GM21737 (cell line): ENCODE measurements around the gene MPZL1.

Experiments used
- ATAC-seq: cut with Tn5 transposase; IDR thresholded peaks from one replicate; pipeline ENCODE4 v1.9.1; 2021; ENCODE audit warnings: mild to moderate bottlenecking, moderate library complexity; ENCODE audit not compliant: unreplicated experiment

Gene MPZL1

DNA sequence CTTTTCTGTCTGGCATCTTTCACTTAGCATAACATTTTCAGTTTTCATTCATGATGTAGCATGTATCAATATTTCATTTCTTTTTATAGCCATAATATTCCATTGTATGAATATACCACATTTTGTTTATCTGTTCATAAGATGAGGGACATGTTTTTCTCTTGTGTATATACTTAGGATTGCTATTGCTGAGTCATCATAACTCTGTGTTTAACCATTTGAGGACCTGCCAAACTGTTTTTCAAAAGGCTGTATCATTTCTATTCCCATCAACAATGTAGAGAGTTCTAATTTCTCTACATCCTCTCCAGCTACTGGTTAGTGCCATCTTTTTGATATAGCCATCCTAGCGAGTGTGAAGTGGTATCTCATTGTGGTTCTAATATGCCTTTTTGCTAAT lies 26.2 kb downstream of the MPZL1 start:
- no peak for ATAC-seq

DNA sequence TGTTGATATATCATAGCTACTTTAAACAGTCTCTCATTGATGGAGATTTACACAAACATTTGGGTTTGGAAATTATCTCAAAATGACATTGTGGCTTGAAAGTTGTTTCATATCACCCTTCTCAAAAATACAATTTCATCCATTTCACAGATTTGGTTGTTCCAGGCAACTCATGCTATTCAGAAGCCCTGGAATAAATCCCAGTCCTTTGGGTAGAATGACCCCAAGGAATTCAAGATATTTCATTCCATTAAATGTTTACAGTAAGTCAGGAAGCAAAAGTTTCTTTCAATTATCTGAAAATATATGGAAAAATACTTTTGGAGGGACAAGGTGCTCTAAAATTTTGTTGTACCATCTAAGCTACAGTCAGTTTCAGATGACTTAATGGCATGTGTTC lies 27.1 kb downstream of the MPZL1 start:
- no peak for ATAC-seq

DNA sequence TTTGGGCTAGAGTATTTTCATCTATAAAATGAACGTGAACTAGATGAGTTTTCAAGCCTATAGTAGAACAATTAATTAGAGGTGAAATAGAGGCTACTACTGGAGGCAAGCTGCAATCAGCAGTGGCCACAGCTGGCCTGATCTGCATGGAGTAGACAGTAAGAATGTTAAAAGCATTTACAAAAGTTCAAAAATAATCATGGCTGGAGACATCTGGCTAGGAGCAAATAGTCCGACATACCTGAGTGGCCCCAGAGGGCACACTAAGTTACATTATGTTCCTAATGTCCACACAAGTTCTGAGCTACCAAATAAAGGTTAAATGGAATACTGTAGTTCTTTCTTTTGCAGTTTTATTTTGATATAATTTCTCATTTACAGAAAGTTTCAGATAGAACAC lies 28.0 kb downstream of the MPZL1 start:
- ATAC-seq = no peak

DNA sequence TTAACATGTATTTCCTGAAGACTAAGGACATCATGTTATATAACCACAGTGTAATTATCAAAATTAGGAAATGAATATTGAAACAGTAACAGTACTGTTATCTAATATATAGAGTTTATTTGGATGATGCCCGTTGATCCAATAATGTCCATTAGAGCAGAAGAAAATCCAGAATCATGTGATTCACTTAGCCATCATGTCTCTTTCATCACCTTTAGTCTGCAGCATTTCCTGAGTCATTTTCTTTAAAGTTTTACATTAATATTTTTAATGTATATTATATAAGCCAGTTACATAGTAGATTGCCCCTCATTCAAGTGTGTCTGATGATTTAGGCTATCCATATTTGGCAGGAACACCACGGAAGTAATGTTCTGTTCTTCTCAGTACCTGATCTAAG lies 28.9 kb downstream of the MPZL1 start:
- ATAC-seq = no peak

DNA sequence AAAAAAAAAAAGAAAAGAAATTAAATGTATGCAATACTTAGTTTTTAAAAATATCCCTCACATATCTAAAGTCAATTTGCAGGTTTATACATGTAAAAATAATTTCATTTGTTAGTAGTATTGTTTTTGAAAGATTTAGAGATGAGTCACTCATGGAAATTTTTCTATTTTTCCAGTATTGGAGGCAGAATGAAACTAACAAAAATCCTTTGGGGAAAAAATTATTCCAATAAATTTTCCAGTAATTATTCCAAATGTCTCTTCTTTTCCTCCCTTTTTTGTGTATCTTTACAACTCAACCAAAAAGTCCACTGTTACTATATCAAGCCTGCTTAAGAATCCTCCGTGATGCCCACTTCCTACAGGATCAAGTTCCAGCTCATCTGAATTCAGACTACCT lies 29.9 kb downstream of the MPZL1 start:
- ATAC-seq = no peak

DNA sequence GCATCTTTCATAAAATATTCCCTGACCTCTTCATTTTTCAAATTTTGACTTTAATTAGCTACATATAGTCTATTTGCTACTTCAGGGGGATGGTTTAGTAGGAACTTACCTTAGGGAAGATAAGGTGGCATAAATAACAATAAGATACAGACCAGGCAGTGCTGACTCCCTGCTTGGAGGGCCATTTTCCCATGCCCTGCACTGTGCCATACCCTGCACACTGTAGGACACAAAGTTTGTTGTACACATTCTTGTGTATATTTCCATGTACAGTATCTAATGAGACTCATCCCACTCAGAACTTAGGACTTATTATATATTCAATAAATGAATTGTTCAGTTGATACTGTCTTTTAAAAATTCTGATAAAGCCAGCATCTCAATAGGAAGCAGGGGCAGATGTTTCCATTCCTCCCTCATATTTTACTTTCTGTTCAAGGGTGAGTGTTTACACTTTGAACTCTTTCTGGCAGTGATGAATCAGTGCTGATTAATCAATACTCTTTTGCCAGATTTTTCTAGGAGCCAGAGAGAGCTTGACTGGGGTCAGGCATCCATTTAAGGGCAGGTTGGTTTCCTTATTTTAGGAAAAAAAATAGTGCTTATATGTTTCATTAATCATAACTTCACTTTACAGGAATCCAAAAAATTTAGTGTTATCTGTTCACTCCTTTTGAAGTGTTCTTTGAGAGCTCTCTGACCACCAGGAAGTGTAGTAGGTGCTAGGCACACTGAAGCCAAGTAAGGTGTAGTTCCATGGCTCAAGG lies 30.6 kb downstream of the MPZL1 start:
- no peak for ATAC-seq

DNA sequence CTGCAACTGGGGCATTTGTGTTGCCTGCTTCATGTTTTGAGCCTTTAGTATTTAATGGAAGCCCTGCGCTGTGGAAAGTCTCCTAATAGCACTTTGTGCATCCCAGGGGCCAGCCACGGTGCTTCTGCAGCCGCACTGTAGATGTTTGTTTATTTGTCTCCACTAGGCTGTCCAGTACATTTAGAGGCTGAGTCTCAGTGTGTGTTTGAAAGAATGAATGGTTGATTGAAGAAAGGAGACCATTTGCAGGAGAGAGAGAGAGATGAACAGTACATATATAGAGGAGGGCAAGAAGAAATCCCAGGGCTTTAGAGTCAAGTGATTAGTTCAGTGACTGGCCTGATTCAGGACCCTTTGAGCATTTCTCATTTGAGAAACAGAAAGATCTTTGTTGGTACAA lies 33.9 kb downstream of the MPZL1 start:
- ATAC-seq = no peak

DNA sequence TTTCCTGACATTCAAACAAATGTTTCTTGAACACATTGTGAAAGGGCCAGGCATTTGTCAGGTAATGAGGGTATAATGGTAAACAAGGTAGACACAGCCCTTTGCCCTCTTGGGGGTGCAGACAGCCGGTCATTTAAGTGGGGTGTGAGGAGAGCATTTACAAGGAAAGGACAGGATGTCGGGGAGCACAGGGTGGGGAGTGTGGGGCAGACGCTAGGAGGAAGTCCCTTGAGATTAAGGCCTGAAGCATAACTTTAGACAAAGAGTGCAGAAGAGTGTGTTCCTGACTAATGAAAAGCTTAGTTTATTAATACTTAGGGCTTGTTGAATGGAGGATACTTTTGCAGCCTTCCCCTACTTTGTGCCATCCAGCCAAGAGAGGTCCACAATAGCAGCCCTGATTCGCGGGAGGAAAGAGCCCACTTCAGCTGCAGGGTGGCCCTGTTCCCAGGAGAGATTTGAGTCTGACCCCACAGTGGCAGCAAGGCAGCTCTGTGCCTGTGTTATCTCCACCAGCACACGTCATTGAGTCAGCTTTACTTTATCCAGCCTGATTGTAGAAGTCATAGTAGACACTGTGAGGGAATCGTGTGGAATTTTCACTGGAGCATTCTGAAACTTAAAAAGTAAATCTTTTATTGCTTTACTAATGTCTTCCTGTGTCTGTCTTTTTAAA lies 35.1 kb downstream of the MPZL1 start:
- ATAC-seq = no peak

DNA sequence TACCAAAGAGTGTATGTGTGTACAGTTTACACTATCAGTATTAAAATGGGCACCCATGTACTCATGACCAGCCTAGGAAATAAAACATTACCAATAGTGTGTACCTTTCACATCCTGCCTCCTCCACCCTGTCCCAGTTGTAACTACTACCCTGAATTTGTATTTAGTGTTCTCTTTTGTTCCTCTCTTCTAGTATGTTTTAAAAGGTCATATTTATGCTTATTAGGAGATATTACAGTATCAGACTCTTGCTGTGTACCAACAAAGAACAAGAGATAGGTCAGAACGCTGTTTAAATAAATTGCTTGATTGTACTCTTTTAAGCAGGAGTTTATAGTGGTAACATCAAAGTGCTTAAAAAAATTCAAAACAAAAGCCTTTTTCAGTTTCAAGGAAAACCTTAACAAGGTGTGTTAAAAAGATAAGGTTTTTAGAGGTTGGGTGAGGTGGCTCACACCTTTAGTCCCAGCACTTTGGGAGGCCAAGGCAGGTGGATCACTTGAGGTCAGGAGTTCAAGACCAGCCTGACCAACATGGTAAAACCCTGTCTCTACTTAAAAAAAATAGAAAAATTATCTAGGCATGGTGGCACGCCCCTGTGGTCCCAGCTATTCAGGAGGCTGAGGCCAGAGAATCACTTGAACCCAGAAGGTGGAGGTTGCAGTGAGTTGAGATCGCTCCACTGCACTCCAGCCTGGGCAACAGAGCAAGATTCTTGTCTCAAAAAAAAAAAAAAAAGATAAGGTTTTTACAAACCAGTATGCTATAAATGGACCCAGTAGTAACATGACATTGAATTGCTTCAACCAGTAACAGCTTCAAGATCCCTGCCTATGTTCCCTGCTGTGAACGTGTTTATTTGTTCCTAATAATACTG lies 35.9 kb downstream of the MPZL1 start:
- ATAC-seq = no peak

DNA sequence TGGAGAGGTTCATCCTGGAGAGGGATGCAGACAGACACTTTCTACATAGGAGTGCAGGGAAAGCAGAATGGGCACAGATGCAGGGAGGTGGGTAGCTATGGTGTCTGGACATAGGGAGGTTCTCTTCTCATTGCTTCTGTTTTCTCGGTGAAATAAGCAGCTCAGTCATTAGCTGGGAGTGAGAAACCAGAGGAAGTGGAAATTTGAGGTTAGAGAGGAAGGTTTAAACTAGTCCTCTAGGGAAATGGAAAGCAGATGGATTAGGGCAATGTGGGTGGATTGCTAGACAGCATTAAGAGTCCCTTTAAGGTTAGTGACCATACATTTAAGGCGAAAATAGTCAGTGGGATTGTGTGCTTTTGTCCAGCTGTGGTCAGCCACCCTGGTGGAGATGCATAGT lies 39.6 kb downstream of the MPZL1 start:
- ATAC-seq = no peak

DNA sequence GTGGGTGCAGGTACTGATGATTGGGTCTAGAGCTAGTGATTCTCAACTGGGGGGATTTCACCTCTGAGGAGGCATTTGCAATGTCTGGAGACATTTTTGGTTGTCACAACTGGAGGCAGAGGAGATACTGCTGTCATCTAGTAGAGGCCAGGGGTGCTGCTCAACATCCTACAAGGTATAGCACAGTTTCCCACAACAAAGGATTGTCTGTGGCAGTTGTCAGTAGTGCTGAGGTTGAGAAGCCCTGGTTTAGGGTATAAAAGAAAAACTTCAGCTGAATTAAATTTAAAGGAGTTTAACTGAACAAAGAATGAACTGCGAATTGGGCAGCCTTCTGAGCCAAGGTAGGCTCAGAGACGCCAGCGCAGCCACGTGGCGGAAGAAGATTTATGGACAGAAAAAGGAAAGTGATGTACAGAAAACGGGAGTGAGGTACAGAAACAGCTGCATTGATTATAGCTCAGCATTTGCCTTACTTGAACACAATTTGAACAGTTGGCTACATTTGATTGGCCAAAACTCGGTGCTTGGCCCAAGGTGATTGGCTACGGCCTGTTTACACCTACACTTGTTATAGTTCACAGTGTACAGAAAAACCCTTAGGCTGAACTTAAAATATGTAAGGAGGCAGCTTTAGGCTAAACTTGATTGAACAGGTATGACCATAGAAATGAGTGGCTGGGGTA lies 40.4 kb downstream of the MPZL1 start:
- ATAC-seq = no peak

DNA sequence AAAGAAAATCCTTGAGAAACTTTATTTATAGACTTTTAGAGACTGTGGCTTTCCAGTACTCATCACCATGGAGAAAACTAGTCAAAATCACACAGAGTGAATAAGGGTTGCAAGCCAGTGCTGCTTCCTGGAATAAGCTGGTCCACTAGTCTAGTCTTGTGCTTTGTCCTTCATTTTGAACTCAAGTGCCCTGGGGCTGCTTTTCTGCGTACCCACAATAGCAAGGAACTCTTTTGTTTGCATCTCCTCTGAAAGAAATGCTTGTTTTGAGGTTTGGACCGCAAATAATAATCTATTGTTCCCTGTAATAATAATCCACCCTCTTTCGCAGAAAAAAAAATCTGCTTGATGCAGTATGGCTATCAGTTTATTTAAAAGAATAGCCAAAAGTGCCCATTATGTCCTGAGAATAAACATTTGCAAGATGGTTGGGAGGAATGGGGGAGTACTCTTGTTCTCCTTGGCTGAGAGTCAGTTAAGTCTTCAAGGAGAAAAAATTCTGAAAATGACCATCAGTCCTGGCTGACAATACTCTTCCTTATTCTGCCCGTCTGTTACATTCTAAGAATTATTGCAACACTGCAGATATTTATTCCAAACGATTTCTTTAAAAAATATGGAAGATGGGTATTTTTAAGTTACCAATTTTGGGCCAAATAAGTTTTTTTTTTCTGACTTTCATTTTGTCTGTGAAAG lies 41.9 kb downstream of the MPZL1 start:
- ATAC-seq = no peak

DNA sequence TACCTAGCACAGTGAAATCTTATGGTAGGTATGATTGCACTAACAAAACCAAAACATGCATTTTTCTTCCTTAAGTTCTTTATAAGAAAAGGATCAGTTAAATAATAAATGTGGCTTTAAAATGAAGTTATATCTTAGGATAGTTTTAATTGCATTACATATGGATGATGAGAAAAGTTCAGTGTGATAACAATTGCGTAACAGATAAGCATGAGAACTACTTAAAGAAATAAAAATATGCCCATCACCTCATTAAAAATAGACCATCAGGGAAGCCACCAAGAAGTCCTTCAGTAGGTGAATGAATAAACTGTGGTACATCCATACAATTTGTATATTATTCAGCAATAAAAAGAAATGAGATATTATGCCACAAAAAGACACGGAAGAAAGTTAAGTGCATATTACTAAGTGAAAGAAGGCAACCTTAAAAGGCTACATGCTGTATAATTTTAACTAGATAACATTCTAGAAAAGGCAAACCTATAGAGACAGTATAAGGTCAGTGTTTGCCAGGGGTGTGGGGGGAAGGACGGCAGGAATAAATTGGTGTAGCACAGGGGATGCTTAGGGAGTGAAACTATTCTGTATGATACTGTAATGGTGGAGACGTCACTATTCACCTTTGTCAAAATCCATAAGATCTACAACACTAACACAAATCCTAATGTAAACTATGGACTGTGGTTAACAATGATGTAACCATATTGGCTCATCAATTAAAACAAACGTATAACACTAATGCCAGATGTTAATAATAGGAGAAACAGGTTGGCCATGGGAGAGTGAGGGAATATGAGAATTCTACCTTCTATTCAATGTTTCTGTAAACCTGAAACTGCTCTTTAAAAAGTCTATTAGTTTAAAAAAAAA lies 42.9 kb downstream of the MPZL1 start:
- no peak for ATAC-seq

DNA sequence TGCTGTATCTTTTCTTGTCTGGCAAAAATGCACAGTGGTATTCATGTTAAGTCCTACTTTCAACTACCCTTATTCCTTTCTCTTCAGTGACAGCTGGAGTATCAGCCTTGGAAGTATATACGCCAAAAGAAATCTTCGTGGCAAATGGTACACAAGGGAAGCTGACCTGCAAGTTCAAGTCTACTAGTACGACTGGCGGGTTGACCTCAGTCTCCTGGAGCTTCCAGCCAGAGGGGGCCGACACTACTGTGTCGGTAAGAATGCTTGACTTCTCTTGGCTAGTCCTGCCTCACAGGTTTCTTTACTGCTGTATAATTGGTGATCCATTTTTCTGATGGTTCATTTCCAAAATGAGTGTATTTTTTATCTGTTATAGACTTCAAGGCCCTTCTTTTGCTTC lies 43.7 kb downstream of the MPZL1 start:
- ATAC-seq = no peak

DNA sequence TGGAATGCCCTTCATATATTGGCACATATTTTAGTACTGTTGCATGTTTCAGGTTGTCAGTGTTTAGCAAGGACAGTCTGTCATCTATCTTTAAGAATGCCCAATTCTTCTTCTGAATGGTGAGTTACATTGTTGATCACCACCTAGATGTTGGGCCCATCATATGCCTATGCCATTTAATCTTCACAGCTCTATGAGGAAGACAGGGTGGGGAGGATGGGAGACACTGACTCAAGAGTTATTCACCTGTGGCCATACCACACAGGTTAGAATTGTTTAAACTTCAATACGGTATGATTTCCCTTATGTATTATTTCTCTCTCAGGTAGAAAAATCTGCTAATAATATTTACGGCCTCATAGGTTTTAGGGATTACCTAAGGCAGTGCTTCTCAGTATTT lies 44.8 kb downstream of the MPZL1 start:
- no peak for ATAC-seq

DNA sequence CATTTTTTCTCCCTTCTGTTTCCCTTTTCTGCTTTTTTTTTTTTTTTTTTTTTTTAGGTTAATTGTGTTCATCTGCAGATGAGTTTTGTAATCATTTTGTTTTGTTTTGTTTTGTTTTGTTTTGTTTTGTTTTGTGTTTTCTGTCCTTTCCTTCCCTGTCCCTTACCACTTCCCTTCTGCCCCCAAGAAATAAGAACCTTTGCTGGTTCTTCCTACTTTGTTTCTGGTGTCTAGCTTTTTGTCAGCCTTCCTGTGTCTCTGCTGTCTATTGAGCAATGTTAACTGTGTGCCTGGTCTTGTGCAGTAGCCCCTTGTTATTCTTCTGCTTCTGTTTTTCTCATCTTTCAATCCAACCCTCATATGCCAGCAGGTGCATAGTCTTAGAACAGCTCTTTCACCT lies 46.0 kb downstream of the MPZL1 start:
- ATAC-seq = no peak

DNA sequence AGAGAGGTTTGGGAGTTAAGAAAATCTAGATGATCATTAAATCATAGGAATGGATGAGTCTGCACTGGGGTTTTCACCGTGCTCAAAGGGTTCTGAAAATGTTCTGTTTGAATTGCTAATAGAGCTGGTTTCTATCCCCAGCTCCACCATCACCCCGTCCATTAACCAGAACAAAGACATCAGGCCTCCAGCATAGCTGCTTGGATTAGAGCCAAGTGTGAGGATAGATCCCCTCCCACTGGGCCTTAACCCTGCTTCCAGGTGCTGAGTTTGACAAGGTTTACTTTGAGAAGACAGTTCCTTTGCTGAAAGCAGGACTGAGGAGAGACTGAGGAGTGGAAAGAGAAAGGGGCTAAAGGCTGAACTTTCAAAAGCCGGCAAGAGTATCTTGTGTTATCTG lies 48.3 kb downstream of the MPZL1 start:
- ATAC-seq = no peak

DNA sequence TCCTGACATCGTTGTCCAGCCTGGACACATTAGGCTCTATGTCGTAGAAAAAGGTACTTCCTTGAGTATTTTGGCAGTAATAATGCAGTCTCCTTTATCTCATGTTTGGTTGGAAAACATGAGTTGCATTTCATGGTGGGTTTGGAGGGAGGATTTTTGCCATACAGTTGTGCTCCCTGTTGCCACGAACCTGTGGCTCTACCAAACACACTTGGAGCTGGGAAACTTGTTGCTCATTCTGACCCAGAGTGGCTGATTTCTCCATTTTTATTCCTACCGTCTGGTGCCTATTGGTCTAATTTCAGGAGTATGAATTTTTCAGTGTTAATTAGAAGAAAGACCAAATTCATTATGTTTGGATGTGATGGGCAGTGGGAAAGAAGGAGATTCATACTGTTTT lies 50.7 kb downstream of the MPZL1 start:
- ATAC-seq = no peak

DNA sequence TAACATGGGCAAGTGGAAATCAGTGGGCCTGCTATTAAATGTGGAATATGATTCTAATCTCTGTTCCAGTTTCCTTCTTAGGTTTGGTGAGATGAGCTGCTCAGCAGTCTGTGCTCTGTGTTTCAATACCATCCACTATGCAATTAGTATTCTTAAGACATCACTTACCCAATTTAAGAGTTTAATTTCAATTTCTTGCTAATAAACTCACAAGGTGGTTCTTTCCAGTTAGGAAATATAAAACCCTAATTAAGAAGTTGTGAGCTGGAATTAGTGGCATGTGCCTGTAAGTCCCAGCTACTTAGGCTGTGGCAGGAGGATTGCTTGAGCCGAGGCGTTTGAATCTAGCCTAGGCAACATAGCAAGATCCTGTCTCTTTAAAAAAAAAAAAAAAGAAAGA lies 51.7 kb downstream of the MPZL1 start:
- ATAC-seq = no peak

DNA sequence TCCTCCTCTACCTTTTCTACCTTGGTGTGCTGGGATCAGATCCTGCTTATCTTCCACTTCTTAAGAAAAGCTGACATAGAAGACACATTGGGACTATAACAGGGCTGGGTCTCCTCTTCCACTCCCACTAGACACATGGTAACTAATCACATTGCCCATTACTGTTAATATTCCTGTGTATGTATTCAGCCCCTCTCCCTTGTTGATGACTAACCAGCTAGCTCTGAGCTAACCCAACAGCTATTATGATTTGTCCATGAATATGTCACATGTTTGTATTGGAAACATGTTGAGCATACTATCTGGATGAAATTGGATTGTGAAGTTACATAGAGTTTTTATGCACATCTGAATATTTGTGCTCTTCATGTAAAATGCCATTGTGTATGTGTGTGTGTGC lies 52.9 kb downstream of the MPZL1 start:
- ATAC-seq = no peak
